Cortex of kidney (tissue), 1 donor: ENCODE data around the gene MAD1L1.

Experiments
- DNase-seq: peaks from one replicate; lab custom pipeline; 2025; lab: John Stamatoyannopoulos, UW

The MAD1L1 gene

DNA sequence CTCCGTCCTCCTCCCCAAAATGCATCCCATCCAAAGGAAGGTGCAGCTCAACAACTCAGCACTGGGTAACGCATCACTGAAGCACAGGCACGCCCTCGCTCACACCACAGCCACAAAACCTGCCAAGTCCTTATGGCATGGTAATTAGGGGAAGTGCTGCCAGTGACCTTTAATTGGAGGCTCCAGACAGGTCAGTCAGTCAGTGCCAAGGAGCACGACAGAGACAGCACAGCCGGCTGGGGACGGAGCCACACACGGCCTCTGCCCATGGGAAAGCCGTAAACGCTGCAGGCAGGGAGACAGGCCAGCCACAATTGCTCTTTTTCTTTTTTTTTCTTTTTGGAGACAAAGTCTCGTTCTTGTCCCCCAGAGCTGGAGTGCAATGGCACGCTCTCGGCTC is 146.5 kb downstream of the MAD1L1 start:
- no peak for DNase-seq

- DNase-seq, result no peak
Observed at GRCh38 chr7:2085804-2086203, 146.9 kb downstream of the MAD1L1 start.

- DNase-seq, result no peak
Observed at GRCh38 chr7:2084781-2085505, 147.8 kb downstream of the MAD1L1 start.

DNA sequence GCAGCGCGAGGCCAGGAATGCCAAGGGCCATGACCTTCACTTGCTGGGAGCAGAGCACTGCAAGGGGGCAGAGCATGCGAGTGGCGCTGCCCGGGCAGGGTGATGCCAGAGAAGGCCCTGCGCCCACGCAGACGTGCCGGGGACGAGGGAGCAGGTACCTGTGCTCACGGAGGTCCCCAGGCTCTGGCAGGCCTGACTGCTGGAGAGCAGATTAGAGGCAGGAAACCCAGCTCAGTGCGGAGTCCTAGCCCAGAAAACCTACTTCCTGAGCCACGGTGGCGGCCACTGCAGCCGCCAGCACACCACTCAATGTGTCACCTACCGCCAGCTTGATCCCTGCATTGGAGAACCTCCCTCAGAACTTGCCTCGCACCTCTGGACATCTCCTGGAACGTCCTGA is 148.4 kb downstream of the MAD1L1 start:
- no peak for DNase-seq

GRCh38 chr7:2083362-2083761 is 149.4 kb downstream of the MAD1L1 start:
- DNase-seq, result no peak

- DNase-seq, result no peak
Observed at GRCh38 chr7:2082139-2082998, 150.4 kb downstream of the MAD1L1 start.

DNA sequence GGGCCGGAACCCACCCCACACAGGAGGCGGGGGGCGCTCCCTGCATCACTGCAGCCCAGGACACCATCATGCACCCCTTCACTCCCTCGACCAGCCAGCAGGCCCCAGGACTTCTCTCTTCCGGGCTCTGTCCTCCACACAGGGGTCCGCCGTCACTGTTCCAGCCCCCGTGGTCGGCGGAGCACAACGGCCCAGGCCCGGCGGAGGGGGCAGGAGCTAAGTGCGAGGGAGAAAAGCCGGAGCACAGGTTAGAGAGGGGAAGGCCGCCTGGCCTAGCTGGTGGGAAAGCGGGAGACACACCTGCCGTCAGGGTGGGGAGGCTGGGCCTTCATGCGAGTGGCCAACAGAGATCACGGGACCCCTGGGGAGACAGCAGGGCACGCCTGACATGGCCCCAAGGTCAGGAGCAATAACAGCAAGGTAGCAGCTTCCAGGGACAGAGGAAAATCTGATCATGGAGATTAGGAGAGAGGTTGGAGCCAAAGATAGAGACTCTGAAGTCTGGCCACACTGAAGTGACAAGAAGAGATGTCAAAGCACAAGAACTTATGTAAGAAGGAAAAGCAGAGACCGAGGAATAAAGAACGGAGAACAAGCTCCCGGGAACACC is 151.1 kb downstream of the MAD1L1 start:
- no peak for DNase-seq

GRCh38 chr7:2080477-2080876 is 152.3 kb downstream of the MAD1L1 start:
- DNase-seq, result no peak

DNA sequence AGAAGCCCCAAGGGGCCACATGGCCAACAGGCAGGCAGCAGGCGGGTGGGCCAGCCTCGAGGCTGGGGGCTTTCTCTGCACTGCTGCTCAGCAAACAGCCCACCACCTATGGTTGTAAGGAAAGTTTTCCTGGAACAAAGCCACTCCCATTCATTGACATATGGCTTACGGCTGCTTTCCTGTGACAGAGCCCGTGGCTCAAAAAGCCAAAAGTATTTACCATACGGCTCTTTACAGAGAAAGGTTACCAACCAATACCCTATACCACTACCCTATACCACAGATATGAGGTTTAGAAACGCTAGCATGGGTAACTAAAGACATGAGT is 152.7 kb downstream of the MAD1L1 start:
- DNase-seq, result no peak

DNA sequence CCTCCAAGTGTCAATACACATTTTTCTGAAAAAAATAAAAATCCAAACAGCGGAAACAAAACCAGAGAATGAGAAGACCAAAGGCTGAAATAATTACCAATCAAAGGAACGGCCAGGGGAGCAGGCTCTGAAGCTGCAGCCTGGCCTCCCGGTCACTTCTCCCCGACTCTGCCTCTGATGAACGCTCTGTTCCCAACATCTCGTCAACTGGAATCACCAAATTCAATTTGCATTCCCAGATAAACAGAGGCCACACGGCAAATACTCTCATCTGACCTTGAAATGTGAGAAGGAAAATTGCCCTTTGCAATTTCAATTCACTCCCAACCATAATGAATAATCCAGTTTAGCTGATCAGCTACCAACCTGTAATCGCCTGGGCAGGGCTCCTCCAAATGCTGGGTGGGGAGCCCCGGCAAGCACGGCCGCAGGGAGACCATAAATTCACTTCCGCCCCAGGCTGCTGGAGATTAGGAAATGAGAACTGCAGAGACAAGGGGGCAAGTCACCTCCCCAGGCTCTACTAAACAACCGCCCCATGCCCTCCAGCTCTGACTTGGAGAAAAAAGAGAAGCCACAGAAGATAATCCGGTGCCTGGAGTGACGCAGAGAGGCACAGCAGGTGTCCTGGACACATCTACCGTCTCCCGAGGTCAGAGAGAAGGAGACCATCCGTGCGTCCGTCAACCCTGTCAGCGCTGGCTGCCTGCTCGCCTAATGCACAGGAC is 153.2 kb downstream of the MAD1L1 start:
- no peak for DNase-seq

DNA sequence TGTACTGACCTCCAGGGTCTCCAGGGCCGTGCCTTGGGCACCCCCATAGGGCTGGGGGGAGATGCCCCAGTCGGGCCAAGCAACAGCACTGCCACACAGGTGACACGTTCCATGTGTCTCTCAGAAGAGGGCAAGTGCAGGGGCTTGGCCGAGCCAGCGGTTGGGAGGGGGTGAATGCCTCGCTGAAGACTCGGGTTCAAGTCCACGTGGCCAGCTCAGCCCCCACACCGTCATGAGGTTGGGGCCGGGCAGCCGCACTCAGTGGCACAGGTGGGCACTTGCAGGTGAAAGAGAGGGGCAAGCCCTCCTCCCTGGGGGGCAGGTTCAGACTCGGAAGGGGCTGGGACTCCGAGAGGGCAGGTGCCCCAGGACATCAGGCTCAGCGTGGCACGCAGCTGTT is 153.8 kb downstream of the MAD1L1 start:
- DNase-seq, result no peak

DNA sequence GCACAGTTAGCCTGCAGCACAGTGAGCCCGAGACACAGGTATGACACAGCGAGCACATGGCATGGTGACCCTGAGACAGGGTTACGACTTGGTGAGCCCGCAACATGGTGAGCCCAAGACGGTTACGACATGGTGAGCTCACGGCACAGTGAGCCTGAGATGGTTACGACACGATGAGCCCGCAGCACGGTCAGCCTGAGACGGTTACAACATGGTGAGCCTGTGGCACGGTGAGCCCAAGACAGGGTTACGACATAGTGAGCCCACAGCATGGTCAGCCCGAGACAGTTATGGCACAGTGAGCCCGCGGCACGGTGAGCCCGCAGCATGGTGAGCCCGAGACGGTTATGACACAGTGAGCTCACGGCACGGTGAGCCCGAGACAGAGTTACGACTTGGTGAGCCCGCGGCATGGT is 156.1 kb downstream of the MAD1L1 start:
- DNase-seq, result no peak

- DNase-seq, result no peak
Observed at GRCh38 chr7:2075811-2076210, 156.9 kb downstream of the MAD1L1 start.

DNA sequence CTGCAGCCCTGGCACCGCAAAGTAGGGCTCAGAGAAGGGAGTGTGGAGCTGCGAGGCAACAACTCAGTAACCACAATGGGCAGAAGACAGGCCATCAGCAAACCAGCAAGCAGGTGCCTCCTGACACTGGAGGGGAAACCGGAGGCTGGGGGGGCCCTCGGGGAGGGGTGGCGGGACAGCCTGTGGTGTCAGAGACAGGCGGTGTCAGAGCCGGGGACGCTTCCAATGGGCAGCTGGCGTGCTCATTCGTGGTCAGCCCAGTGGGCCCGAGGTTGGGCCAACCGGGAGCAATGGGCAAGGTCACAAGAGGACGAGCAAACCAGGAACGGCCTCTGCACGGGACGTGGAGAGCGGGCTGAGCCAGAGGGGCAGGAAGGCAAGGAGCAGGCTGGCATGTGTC is 158.1 kb downstream of the MAD1L1 start:
- no peak for DNase-seq

GRCh38 chr7:2072798-2073197 is 159.9 kb downstream of the MAD1L1 start:
- no peak for DNase-seq

DNA sequence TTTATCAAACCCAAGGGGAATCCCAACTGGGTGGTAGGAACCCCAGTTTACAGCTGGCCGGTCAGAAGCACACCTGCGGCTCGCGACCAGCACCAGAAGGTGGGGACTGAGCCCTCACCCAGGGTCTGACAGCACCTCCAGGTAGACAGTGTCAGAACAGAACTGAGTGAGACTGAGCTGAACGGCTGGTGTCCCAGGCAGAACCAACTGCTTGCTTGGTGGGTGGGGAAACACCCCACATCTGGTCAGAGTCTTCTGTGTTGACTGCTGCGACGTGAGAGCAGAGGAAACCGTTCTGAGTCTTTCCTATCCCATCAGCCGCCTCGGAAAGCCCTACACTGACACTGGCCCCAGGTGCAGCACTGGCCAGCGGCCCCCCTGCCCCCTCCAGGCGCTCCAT is 160.7 kb downstream of the MAD1L1 start:
- DNase-seq, result no peak

GRCh38 chr7:2071133-2071832 is 161.5 kb downstream of the MAD1L1 start:
- no peak for DNase-seq

DNA sequence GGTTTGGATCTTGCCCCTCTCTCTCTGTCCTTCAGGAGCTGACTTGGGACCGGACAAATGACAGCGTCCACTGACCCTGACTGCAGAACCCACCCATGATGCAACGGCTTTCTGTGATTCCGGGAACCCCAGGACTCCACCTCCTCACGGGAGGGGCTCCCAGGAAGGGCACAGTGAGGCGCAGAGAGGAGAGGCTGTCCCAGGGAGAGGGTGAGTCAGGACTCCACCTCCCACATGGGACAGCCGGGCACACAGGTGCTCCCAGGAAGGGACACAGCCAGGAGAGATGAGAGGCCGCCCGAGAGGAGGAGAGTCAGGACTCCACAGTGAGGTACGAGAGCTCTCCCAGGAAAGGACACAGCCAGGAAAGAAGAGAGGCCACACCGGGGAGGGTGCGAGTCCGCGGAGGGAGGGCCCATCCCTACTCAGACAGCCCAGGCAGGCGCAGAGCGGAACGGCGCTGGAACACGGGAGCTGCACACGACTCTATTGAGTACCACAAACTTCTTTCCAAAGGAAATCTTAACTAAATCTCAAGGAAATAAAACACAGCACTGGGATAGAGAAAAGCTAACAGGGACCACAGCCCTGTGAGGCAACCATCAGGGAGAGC is 162.5 kb downstream of the MAD1L1 start:
- no peak for DNase-seq

- DNase-seq, result no peak
Observed at GRCh38 chr7:2069472-2069860, 163.3 kb downstream of the MAD1L1 start.

GRCh38 chr7:2068693-2069471 is 163.9 kb downstream of the MAD1L1 start:
- no peak for DNase-seq
